Epithelial cell of esophagus (primary cell): ENCODE data around the gene FNIP1.

Experiments
- DNase-seq: peaks from one replicate; pipeline ENCODE4 v3.0.0; 2010; ENCODE audit warnings: low read depth
- H3K4me3 ChIP-seq: 2 replicates; pipeline ENCODE4 v1.5.1; 2011; ENCODE audit warnings: mild to moderate bottlenecking, low read length, control low read depth
- CTCF ChIP-seq: IDR thresholded peaks from 2 replicates; pipeline ENCODE4 v1.5.1; 2011; ENCODE audit warnings: low read depth, mild to moderate bottlenecking, low read length, control low read depth, inconsistent platforms; ENCODE audit not compliant: insufficient read depth; ENCODE audit errors: missing control alignments

FNIP1 gene

GRCh38 chr5:131654309-131654708 is 142.5 kb downstream of the FNIP1 start:
- H3K4me3 ChIP-seq, result no peak overlapping the region
- no peak for TF ChIP-seq CTCF
- no peak for DNase-seq

- TF ChIP-seq CTCF, result no peak
These were observed 147.7 kb downstream of the FNIP1 start for GRCh38 chr5:131649161-131649560.

GRCh38 chr5:131647048-131647769 is 149.6 kb downstream of the FNIP1 start:
- DNase-seq, result no peak
- H3K4me3 ChIP-seq, result no peak overlapping the region
- TF ChIP-seq CTCF, result no peak

More at GRCh38 chr5:131649161-131649560, 147.7 kb downstream of the FNIP1 start:
- peak; percentile 37 for DNase-seq
- no peak overlapping the region for H3K4me3 ChIP-seq

GRCh38 chr5:131644822-131645221 is 152.0 kb downstream of the FNIP1 start:
- no peak overlapping the region for H3K4me3 ChIP-seq
- DNase-seq, result peak; percentile 61
- no peak for TF ChIP-seq CTCF

GRCh38 chr5:131644370-131644769 is 152.4 kb downstream of the FNIP1 start:
- H3K4me3 ChIP-seq, result no peak overlapping the region
- no peak for DNase-seq
- TF ChIP-seq CTCF, result no peak

- DNase-seq, result no peak
- no peak for TF ChIP-seq CTCF
- no peak overlapping the region for H3K4me3 ChIP-seq
These were observed 155.3 kb downstream of the FNIP1 start for GRCh38 chr5:131641494-131641893.
